ENCODE data around the gene SH3RF3.

SH3RF3 gene

GRCh38 chr2:109137616-109138015, 8.6 kb downstream of the SH3RF3 start:
- H3K4me1 ChIP-seq: peaks cover 89 to 100% (median 99%) of the 10 kb centered on the region in 10 experiments
- H3K36me3 ChIP-seq: peaks cover 0 to 10% (median 0%) of the 10 kb centered on the region in 11 experiments; a peak in 2 of 22 replicates
- peak overlapping the region; percentile 87 to 97 (median 93); a peak in 21 of 22 replicates for H3K4me2 ChIP-seq
- H4K20me1 ChIP-seq: peaks cover 92 to 100% (median 100%) of the 10 kb centered on the region in 11 experiments
- no peaks in the 10 kb centered on the region for H3K27me3 ChIP-seq
- H3K9ac ChIP-seq: peak overlapping the region in 6 of 11 experiments; percentile 1 to 74 (median 55); a peak in 8 of 22 replicates
- no peak for TF ChIP-seq Cebpa-rat (IDR thresholded peaks at IDR 0.05)
- peak overlapping the region in 2 of 10 experiments; percentile 6 to 13; a peak in 2 of 20 replicates for H3K4me3 ChIP-seq
- H3K9me3 ChIP-seq (replicated peaks in 1 of 11): no peaks in the 10 kb centered on the region
- peak overlapping the region in 8 of 11 experiments; percentile 5 to 76 (median 72); a peak in 14 of 22 replicates for H3K27ac ChIP-seq

- Histone ChIP-seq H4K20me1 (peaks cover 92 to 100% (median 100%) of the 10 kb centered on the region in 11 experiments), H3K9ac (peak overlapping the region in 7 of 11 experiments; percentile 1 to 66 (median 41); a peak in 12 of 22 replicates), H3K4me2 (peak overlapping the region; percentile 87 to 97 (median 93)), H3K36me3 (peaks cover 0 to 10% (median 0%) of the 10 kb centered on the region in 11 experiments; a peak in 1 of 22 replicates), H3K9me3 (replicated peaks in 1 of 11) (no peaks in the 10 kb centered on the region), H3K4me3 (peak overlapping the region in 2 of 10 experiments; percentile 6 to 13; a peak in 1 of 20 replicates), H3K27me3 (no peaks in the 10 kb centered on the region), H3K27ac (peak overlapping the region in 9 of 11 experiments; percentile 5 to 76 (median 72); a peak in 13 of 22 replicates), H3K4me1 (peaks cover 88 to 100% (median 99%) of the 10 kb centered on the region in 10 experiments)
- TF ChIP-seq Cebpa-rat (IDR thresholded peaks at IDR 0.05): no peak
These were observed 9.4 kb downstream of the SH3RF3 start for GRCh38 chr2:109138449-109138848.

GRCh38 chr2:109139002-109139401, 10.0 kb downstream of the SH3RF3 start:
- TF ChIP-seq Cebpa-rat (IDR thresholded peaks at IDR 0.05): no peak
- Histone ChIP-seq H3K4me3 (no peak overlapping the region), H3K9me3 (replicated peaks in 1 of 11) (no peaks in the 10 kb centered on the region), H3K4me2 (peak overlapping the region; percentile 87 to 97 (median 93)), H3K9ac (0 out of 22 replicates have a peak overlapping the region, but pooled peaks of 1 of the 11 experiments have one; percentile 41), H3K27me3 (no peaks in the 10 kb centered on the region), H3K27ac (0 out of 22 replicates have a peak overlapping the region, but pooled peaks of 1 of the 11 experiments have one; percentile 73), H4K20me1 (peaks cover 92 to 100% (median 100%) of the 10 kb centered on the region in 11 experiments), H3K4me1 (peaks cover 88 to 100% (median 99%) of the 10 kb centered on the region in 10 experiments), H3K36me3 (peaks cover 0 to 10% (median 0%) of the 10 kb centered on the region in 11 experiments; a peak in 1 of 22 replicates)

GRCh38 chr2:109139865-109140396, 10.9 kb downstream of the SH3RF3 start:
- Histone ChIP-seq H3K9ac (no peak overlapping the region), H3K9me3 (replicated peaks in 1 of 11) (no peaks in the 10 kb centered on the region), H3K27me3 (no peaks in the 10 kb centered on the region), H3K36me3 (peaks cover 0 to 16% (median 0%) of the 10 kb centered on the region in 11 experiments; a peak in 3 of 22 replicates), H3K4me1 (peaks cover 88 to 100% (median 99%) of the 10 kb centered on the region in 10 experiments), H4K20me1 (peaks cover 90 to 100% (median 100%) of the 10 kb centered on the region in 11 experiments), H3K27ac (no peak overlapping the region), H3K4me2 (peak overlapping the region; percentile 41 to 97 (median 92)), H3K4me3 (no peak overlapping the region)
- no peak for TF ChIP-seq Cebpa-rat (IDR thresholded peaks at IDR 0.05)

- no peak overlapping the region for H3K4me3 ChIP-seq
- peaks cover 78 to 100% (median 97%) of the 10 kb centered on the region in 10 experiments for H3K4me1 ChIP-seq
- TF ChIP-seq Cebpa-rat (IDR thresholded peaks at IDR 0.05): no peak
- H4K20me1 ChIP-seq: peaks cover 90 to 100% (median 100%) of the 10 kb centered on the region in 11 experiments
- H3K9me3 ChIP-seq (replicated peaks in 1 of 11): peaks cover 0 to 5% (median 0%) of the 10 kb centered on the region in 11 experiments; a peak in 2 of 22 replicates
- H3K36me3 ChIP-seq: peaks cover 0 to 27% (median 5%) of the 10 kb centered on the region in 11 experiments; a peak in 9 of 22 replicates
- no peak overlapping the region for H3K9ac ChIP-seq
- peak overlapping the region; percentile 11 to 96 (median 81); a peak in 21 of 22 replicates for H3K4me2 ChIP-seq
- H3K27ac ChIP-seq: no peak overlapping the region
- no peaks in the 10 kb centered on the region for H3K27me3 ChIP-seq
These were observed 12.1 kb downstream of the SH3RF3 start for GRCh38 chr2:109141006-109141600.

GRCh38 chr2:109141727-109142283, 12.8 kb downstream of the SH3RF3 start:
- Histone ChIP-seq H3K4me1 (peaks cover 71 to 96% (median 90%) of the 10 kb centered on the region in 10 experiments), H3K9me3 (replicated peaks in 1 of 11) (peaks cover 0 to 5% (median 0%) of the 10 kb centered on the region in 11 experiments; a peak in 2 of 22 replicates), H3K9ac (peak overlapping the region in 3 of 11 experiments; percentile 14 to 50 (median 28); a peak in 2 of 22 replicates), H3K27me3 (no peaks in the 10 kb centered on the region), H3K36me3 (peaks cover 0 to 31% (median 6%) of the 10 kb centered on the region in 11 experiments; a peak in 9 of 22 replicates), H4K20me1 (peaks cover 87 to 99% (median 98%) of the 10 kb centered on the region in 11 experiments), H3K4me3 (no peak overlapping the region), H3K27ac (no peak overlapping the region), H3K4me2 (peak overlapping the region; percentile 45 to 96 (median 81))
- TF ChIP-seq Cebpa-rat (IDR thresholded peaks at IDR 0.05): no peak

GRCh38 chr2:109142416-109143210, 13.6 kb downstream of the SH3RF3 start:
- peaks cover 64 to 96% (median 84%) of the 10 kb centered on the region in 10 experiments for H3K4me1 ChIP-seq
- no peak for TF ChIP-seq Cebpa-rat (IDR thresholded peaks at IDR 0.05)
- H3K9me3 ChIP-seq (replicated peaks in 1 of 11): peaks cover 0 to 9% (median 0%) of the 10 kb centered on the region in 11 experiments; a peak in 4 of 22 replicates
- peaks cover 78 to 99% (median 97%) of the 10 kb centered on the region in 11 experiments for H4K20me1 ChIP-seq
- peak overlapping the region; percentile 45 to 96 (median 81) for H3K4me2 ChIP-seq
- no peaks in the 10 kb centered on the region for H3K27me3 ChIP-seq
- H3K27ac ChIP-seq: no peak overlapping the region
- peaks cover 0 to 31% (median 6%) of the 10 kb centered on the region in 11 experiments; a peak in 9 of 22 replicates for H3K36me3 ChIP-seq
- peak overlapping the region in 1 of 10 experiments; percentile 13; a peak in 1 of 20 replicates for H3K4me3 ChIP-seq
- peak overlapping the region in 3 of 11 experiments; percentile 14 to 50 (median 28); a peak in 3 of 22 replicates for H3K9ac ChIP-seq

All from BLaER1 treated with 17β-estradiol and CSF1 and Interleukin-3, amounts not matched to agents 10 nM and 100 nM (cell line).